BE2C (cell line): ENCODE measurements around the gene NAP1L4.

ENCODE experiments used
- DNase-seq: peaks from one replicate; pipeline ENCODE4 v3.0.0-alpha.2; 2020
- H3K27me3 ChIP-seq: fragments of 250-450 bp; sonication (Bioruptor Pico); 2 replicates; pipeline ENCODE4 v1.5.1; 2020; ENCODE audit warnings: mild to moderate bottlenecking
- H3K36me3 ChIP-seq: fragments of 250-450 bp; sonication (Bioruptor Pico); 2 replicates; pipeline ENCODE4 v1.5.1; 2020; ENCODE audit warnings: mild to moderate bottlenecking
- H3K4me1 ChIP-seq: fragments of 250-450 bp; sonication (Bioruptor Pico); 2 replicates; pipeline ENCODE4 v1.5.1; 2020
- H3K4me3 ChIP-seq: 2 replicates; pipeline ENCODE4 v1.5.1; 2011; ENCODE audit warnings: low read depth, low read length
- H3K9me3 ChIP-seq: fragments of 250-450 bp; sonication (Bioruptor Pico); 2 replicates; pipeline ENCODE4 v1.5.1; 2020
- TF ChIP-seq, protein P1 (sequence below): IDR thresholded peaks from 2 replicates; pipeline ENCODE4 v1.5.1; 2012; ENCODE audit warnings: mild to moderate bottlenecking, low read depth, low read length

Gene NAP1L4

GRCh38 chr11:2926611-2927051 is 65.5 kb downstream of the NAP1L4 start:
- peaks cover 30% of the 10 kb centered on the region for H3K27me3 ChIP-seq
- TF ChIP-seq, protein P1, sequence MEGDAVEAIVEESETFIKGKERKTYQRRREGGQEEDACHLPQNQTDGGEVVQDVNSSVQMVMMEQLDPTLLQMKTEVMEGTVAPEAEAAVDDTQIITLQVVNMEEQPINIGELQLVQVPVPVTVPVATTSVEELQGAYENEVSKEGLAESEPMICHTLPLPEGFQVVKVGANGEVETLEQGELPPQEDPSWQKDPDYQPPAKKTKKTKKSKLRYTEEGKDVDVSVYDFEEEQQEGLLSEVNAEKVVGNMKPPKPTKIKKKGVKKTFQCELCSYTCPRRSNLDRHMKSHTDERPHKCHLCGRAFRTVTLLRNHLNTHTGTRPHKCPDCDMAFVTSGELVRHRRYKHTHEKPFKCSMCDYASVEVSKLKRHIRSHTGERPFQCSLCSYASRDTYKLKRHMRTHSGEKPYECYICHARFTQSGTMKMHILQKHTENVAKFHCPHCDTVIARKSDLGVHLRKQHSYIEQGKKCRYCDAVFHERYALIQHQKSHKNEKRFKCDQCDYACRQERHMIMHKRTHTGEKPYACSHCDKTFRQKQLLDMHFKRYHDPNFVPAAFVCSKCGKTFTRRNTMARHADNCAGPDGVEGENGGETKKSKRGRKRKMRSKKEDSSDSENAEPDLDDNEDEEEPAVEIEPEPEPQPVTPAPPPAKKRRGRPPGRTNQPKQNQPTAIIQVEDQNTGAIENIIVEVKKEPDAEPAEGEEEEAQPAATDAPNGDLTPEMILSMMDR: no peak
- peaks cover 2% of the 10 kb centered on the region; the same call in 1 of the 2 replicates for H3K4me1 ChIP-seq
- H3K36me3 ChIP-seq: no peaks in the 10 kb centered on the region
- no peaks in the 10 kb centered on the region for H3K9me3 ChIP-seq
- H3K4me3 ChIP-seq: no peak overlapping the region
- no peak for DNase-seq

DNA sequence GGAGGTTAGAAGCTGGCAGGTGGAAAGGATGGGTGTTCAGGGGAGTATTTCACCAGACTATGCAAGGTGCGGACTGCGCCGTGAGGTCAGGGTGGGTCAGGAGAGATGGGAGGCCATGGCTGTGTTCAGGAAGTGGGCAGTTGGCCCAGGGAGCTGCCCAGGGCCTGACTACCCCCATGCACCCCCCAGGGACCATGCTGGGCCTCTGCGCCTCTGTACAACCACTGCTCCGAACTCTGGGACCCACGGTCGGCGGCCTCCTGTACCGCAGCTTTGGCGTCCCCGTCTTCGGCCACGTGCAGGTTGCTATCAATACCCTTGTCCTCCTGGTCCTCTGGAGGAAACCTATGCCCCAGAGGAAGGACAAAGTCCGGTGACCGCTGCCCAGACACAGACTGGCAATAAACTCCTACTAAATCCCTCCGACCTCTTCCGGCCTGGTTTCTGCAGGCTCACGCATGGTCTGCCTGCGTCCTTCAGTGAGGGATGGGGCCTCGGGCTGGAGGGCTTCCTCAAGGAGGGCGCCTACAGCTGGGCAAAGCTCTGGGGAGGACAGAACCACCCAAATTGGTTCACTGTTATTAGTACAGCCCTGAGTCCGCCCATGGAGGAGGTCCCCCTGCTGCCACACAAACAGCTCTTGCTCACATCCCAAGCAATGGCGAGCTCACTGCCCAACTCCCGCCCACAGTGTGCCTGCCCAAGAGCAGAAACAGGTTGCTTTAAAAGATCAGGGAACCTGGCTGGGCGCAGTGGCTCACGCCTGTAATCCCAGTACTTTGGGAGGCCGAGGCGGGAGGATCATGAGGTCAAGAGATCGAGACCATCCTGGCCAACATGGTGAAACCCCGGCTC is 67.1 kb downstream of the NAP1L4 start:
- H3K36me3 ChIP-seq: no peaks in the 10 kb centered on the region
- TF ChIP-seq, protein P1: no peak
- DNase-seq: no peak
- peaks cover 24% of the 10 kb centered on the region for H3K27me3 ChIP-seq
- H3K9me3 ChIP-seq: no peaks in the 10 kb centered on the region
- peaks cover 2% of the 10 kb centered on the region; the same call in 1 of the 2 replicates for H3K4me1 ChIP-seq
- no peak overlapping the region for H3K4me3 ChIP-seq

DNA sequence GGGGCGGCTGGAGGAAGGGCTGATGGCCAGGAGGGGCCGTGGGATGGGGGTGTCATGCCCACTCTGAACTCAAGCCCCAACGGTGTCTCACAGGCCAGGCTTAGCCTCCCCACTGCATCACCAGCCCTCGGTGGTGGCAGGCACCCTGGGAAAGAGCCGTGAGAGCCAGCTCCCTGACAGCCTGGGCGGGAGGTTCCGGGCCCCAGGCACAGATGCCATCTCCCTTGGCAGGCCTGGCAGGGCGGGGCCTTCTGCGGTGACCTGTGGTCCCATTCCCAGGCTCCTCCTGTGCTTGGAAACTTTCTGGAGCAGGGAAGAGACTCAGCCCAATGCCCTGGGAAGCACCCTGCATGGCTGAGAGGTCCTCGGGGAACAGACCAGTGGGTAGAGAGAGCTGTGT is 67.7 kb downstream of the NAP1L4 start:
- H3K4me3 ChIP-seq: no peak overlapping the region
- TF ChIP-seq, protein P1: no peak
- peak; percentile 49 for DNase-seq

GRCh38 chr11:2923446-2924375 is 68.4 kb downstream of the NAP1L4 start:
- H3K4me3 ChIP-seq: no peak overlapping the region

More for the DNA sequence above, 67.7 kb downstream of the NAP1L4 start:
- Histone ChIP-seq H3K27me3 (peaks cover 17% of the 10 kb centered on the region), H3K36me3 (no peaks in the 10 kb centered on the region), H3K4me1 (peaks cover 2% of the 10 kb centered on the region; the same call in 1 of the 2 replicates), H3K9me3 (no peaks in the 10 kb centered on the region)

DNA sequence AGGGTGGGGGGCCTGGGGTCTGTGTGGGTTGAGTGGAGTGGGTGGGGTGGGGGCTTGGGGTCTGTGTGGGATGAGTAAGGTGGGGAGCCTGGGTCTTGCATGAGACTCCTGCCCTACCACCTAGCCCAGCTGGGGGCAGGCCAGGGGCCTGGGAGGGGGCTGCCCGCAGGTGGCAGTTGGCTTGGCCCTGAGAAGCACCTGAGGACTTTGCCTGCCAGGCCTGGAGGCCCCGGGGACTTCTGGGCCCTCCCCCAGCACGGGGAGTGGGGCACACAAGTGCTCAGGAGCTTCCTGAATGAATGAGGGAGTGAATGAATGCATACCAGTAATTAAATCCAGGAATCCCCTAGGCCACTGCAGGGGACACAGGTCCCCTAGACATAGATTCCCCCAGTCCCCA is 69.5 kb downstream of the NAP1L4 start:
- TF ChIP-seq, protein P1: no peak
- Histone ChIP-seq H3K36me3 (no peaks in the 10 kb centered on the region), H3K4me3 (no peak overlapping the region), H3K9me3 (no peaks in the 10 kb centered on the region), H3K27me3 (peaks cover 1% of the 10 kb centered on the region), H3K4me1 (peaks cover 2% of the 10 kb centered on the region; the same call in 1 of the 2 replicates)
- DNase-seq: no peak

More at GRCh38 chr11:2923446-2924375, 68.4 kb downstream of the NAP1L4 start:
- H3K4me1 ChIP-seq: peaks cover 2% of the 10 kb centered on the region; the same call in 1 of the 2 replicates
- no peaks in the 10 kb centered on the region for H3K36me3 ChIP-seq
- H3K27me3 ChIP-seq: peaks cover 12% of the 10 kb centered on the region
- peak; percentile 36 for DNase-seq
- no peaks in the 10 kb centered on the region for H3K9me3 ChIP-seq
- TF ChIP-seq, protein P1: no peak
